NCI-H345 treated with DMSO at 0.1 percent for 48 hours (cell line): Measurements from ENCODE around the gene NOP58.
"Not testable (repeated sequence)": the region's sequence is repeated elsewhere in the genome, so short reads cannot be mapped to it uniquely, and the experiment has no call there.

ENCODE experiments used
- DNase-seq: peaks from one replicate; lab custom pipeline; 2025; ENCODE audit not compliant: unreplicated experiment; lab: John Stamatoyannopoulos, UW

The NOP58 gene, protein sequence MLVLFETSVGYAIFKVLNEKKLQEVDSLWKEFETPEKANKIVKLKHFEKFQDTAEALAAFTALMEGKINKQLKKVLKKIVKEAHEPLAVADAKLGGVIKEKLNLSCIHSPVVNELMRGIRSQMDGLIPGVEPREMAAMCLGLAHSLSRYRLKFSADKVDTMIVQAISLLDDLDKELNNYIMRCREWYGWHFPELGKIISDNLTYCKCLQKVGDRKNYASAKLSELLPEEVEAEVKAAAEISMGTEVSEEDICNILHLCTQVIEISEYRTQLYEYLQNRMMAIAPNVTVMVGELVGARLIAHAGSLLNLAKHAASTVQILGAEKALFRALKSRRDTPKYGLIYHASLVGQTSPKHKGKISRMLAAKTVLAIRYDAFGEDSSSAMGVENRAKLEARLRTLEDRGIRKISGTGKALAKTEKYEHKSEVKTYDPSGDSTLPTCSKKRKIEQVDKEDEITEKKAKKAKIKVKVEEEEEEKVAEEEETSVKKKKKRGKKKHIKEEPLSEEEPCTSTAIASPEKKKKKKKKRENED

GRCh38 chr2:202265467-202266277, at the start of gene NOP58:
Gene NOP58, plus strand, starts transcription at chr2:202265763. Its CDS starts 179 bp downstream, at chr2:202265942.
- peak; percentile 94 for DNase-seq

DNA sequence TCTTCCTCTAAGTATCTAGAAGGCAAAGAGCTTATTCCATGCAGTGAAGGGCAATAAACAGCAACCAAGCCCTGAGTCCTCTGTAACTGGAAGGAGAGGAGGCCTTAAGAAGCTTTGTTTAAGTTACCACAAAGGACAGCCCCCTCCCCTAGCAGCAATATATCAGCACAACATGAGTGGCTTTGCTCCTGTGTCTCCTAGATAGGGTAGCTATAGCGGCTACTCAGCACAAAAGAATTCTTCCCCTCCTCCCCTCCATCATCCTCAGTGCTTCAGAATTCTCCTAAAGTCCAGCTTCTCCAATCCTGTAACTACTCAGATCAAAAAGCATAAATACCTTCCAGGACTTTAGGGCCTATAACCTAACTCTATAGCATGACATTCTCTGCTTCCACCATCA, 43.7 kb upstream of the NOP58 start:
- no peak for DNase-seq

DNA sequence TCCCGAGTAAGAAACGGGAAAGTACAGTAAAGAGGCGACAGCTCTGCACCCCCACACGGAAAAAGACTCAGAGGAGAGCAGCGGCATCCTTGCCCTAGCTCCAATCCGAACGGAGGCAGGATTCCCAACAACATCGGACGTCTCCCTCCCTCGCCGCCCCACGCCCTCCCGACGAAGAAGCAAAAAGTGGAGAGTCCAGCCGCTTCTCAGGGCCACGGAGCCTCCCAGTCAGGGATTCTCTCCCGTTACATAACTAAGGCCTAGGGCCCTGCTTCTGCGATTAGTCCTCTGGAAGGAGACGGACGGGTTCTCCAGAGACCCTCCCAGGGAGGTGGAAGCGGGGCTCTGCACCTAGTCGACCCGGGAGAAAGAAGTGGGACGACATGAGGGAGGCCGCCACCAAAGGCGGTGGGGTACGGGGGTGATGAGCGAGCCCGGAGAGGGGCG, 27.8 kb upstream of the NOP58 start:
- DNase-seq: no peak

- DNase-seq: peak; percentile 75
Measured at GRCh38 chr2:202238234-202239197, 27.0 kb upstream of the NOP58 start, which contains the start of gene SUMO1. Gene SUMO1, minus strand, starts transcription at chr2:202238597. Its CDS starts 146 bp downstream, at chr2:202238451.

- not testable (repeated sequence) for DNase-seq
Measured at GRCh38 chr2:202247710-202248109, 17.9 kb upstream of the NOP58 start.

DNA sequence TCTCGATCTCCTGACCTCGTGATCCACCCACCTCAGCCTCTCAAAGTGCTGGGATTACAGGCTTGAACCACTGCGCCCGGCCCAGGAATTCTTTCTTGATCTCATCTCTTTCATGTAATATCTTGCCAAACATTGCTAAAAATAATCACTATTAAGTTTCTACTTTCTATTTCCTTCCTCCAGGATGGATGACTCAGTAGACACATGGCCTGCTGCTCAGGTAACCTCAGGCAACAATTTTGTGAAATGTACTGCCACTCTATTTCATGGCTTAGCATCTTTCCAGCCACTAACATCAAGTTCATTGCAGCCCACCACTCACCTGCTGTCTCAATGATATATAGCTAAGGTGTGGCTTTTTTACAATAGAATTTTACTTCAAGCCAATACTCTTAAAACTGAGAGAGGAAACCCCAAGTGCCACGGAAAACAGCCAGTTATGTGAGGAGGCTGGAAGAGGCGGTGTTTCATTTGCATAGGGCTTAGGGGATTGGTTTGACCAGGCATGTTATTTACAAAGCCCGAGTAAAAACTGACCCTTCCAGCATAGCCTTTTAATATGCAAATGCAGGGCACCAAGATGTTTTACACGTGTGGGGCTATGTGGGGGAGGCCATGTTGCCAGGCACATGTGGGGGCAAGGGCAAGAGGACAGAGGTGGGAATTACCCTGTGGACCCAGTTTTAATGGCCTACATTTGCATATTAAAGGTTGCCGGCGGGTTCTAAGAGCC, 15.9 kb upstream of the NOP58 start:
- no peak for DNase-seq

GRCh38 chr2:202251494-202251893, 14.1 kb upstream of the NOP58 start:
- DNase-seq: no peak

GRCh38 chr2:202261531-202261930, 4.0 kb upstream of the NOP58 start:
- no peak for DNase-seq

- no peak for DNase-seq
Measured at GRCh38 chr2:202267495-202267894, 1.9 kb downstream of the NOP58 start.

GRCh38 chr2:202269585-202269984, 4.0 kb downstream of the NOP58 start:
- no peak for DNase-seq

- no peak for DNase-seq
Measured at GRCh38 chr2:202270487-202270886, 4.9 kb downstream of the NOP58 start.

GRCh38 chr2:202276078-202276720, 10.6 kb downstream of the NOP58 start:
- not testable (repeated sequence) for DNase-seq

GRCh38 chr2:202278036-202278760, 12.6 kb downstream of the NOP58 start:
- no peak for DNase-seq

GRCh38 chr2:202278944-202279343, 13.4 kb downstream of the NOP58 start:
- no peak for DNase-seq

DNA sequence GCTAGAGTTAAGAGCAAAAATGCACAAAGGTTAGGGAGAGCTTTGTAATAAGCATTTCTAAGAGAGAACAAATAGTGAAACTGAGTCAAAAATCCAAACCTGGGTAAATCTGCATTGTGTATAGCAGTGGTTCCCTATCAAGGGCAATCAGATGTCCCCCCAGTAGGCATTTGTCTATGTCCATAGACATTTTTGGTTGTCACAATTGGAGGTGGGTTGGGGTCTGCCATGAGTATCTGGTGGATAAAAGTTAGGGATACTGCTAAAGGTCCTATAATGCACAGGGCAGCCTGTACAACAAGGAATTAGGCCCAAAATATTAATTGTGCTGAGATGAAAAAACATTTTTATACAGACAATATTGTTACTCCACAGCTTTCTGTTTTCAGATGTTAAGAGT, 21.0 kb downstream of the NOP58 start:
- no peak for DNase-seq

DNA sequence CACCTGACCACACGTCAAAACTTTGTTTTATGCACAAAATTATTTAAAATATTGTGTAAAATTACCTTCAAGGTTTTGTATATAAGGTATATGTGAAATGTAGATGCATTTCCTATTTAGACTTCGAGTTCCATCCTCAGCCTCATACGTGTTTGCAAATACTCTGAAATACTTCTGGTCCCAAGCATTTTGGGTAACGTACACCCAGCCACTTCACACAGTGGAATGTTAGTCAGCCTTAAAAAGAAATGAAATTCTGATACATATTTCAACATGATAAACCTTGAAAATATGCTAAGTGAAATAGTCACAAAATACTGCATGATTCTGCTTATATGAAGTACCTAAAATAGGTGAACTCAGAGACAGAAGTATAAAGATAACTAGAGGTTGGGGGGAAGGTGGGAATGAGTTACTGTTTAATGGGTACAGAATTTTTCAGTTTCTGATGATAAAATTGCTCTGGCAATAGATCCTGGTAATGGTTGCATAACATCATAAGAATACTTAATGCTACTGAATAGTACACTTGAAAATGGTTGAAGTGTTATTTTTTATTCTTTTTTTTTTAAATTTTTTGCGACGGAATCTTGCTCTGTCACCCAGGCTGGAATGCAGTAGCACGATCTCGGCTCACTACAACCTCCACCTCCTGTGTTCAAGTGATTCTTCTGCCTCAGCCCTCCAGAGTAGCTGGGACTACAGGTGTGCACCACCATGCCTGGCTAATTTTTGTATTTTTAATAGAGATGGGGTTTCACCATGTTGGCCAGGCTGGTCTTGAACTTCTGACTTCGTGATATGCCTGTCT, 24.0 kb downstream of the NOP58 start:
- DNase-seq: no peak

DNA sequence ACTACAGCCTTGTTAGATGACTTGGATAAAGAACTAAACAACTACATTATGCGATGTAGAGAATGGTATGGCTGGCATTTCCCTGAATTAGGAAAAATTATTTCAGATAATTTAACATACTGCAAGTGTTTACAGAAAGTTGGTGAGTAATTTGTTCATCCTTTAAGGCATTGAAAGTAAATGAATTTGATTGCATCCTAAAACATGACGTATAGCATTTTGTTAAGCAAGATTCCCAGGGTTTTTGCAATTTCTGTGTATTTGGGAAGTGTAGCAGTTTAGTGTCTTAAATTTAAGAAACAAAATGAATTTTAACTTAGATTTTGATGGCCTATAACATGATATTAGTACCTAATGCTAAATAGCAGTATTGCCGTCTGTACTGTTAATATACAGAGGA, 24.8 kb downstream of the NOP58 start:
- no peak for DNase-seq

GRCh38 chr2:202290970-202291369, 25.4 kb downstream of the NOP58 start:
- DNase-seq: no peak
